GM12878 (cell line): ENCODE data around the gene ZDHHC14. TPM values are rescaled to one million over a fixed set of nuclear protein-coding genes. Genes with fewer than 3 reads are reported as not detected.

Source experiments
- ATAC-seq: fragments of 200-7000 bp; cut with Tn5 transposase; 3 replicates; pipeline ENCODE4 v1.9.1; 2020; ENCODE audit warnings: mild to moderate bottlenecking, moderate library complexity
- BruUV-seq: library from RNA; stranded (reverse); fragments of 400-500 nt; replicated peaks from 2 replicates; lab custom pipeline; 2021; lab: Mats Ljungman, UMichigan
- CTCF ChIA-PET: fragments of 300-600 bp; sonication (Branson Sonifier 250); formaldehyde crosslinking; extraction: SDS; loops from one replicate; lab custom pipeline; 2021; ENCODE audit warnings: inconsistent platforms; lab: Yijun Ruan, JAX
- POLR2A ChIA-PET: fragments of 350-600 bp; formaldehyde crosslinking; extraction: SDS; loops from one replicate; lab custom pipeline; 2021; ENCODE audit warnings: inconsistent platforms; lab: Charles Lee
- RAD21 ChIA-PET: fragments of 300-600 bp; sonication (Branson Sonifier 250); formaldehyde crosslinking; loops from one replicate; lab custom pipeline; 2023; ENCODE audit warnings: antibody characterized with exemption; ENCODE audit not compliant: unreplicated experiment; lab: Charles Lee
- SMC1A ChIA-PET: fragments of 300-600 bp; sonication (Branson Sonifier 250); formaldehyde crosslinking; loops from one replicate; lab custom pipeline; 2023; ENCODE audit not compliant: unreplicated experiment, uncharacterized antibody; lab: Charles Lee
- DNase-seq: peaks from one replicate; pipeline ENCODE4 v3.0.0-alpha.2; 2011; ENCODE audit warnings: low read depth, low spot score
- FAIRE-seq: peaks from 3 replicates; lab custom pipeline; 2011; peaks lifted over from hg19 to GRCh38; lab: Jason Lieb, UNC
- H2AFZ ChIP-seq: 2 replicates; pipeline ENCODE4 v1.6.0; 2011; ENCODE audit warnings: low read depth, low read length, control low read depth; ENCODE audit not compliant: control insufficient read depth
- H3K27ac ChIP-seq: 2 replicates; pipeline ENCODE4 v1.5.1; 2011; ENCODE audit warnings: control low read depth; ENCODE audit not compliant: control insufficient read depth, insufficient read depth
- H3K27me3 ChIP-seq, 2 experiments: replicated peaks in 1 of 2; 2 replicates each; pipeline versions ENCODE4 v1.6.0 to v1.6.1; 2011; ENCODE audit warnings: low read length in 1 of 2; ENCODE audit not compliant: control insufficient read depth in 2 of 2, insufficient read depth in 2 of 2
- H3K36me3 ChIP-seq, 2 experiments: 2 replicates each; pipeline ENCODE4 v1.5.1; 2011; ENCODE audit warnings: low read length in 1 of 2; ENCODE audit not compliant: control insufficient read depth in 2 of 2, insufficient read depth in 2 of 2
- H3K4me1 ChIP-seq: 2 replicates; pipeline ENCODE4 v1.6.1; 2011; ENCODE audit warnings: mild to moderate bottlenecking, low read length, moderate library complexity, mixed read lengths; ENCODE audit not compliant: control insufficient read depth, insufficient read depth
- H3K4me2 ChIP-seq: 2 replicates; pipeline ENCODE4 v1.6.0; 2011; ENCODE audit warnings: control low read depth; ENCODE audit not compliant: control insufficient read depth, insufficient read depth
- H3K4me3 ChIP-seq: fragments of 200-600 bp; sonication (generic); 2 replicates; pipeline ENCODE4 v1.5.1; 2016
- H3K79me2 ChIP-seq: 2 replicates; pipeline ENCODE4 v1.6.0; 2011; ENCODE audit warnings: low read length; ENCODE audit not compliant: control insufficient read depth, insufficient read depth
- H3K9ac ChIP-seq: 2 replicates; pipeline ENCODE4 v1.8.0; 2011; ENCODE audit warnings: low read length, control low read depth, mixed read lengths; ENCODE audit not compliant: control insufficient read depth, insufficient read depth
- H3K9me3 ChIP-seq: replicated peaks from 3 replicates; pipeline ENCODE4 v1.5.1; 2011; ENCODE audit warnings: mild to moderate bottlenecking, low read length; ENCODE audit not compliant: control insufficient read depth, insufficient read depth
- H4K20me1 ChIP-seq: 2 replicates; pipeline ENCODE4 v1.6.0; 2011; ENCODE audit not compliant: control insufficient read depth, insufficient read depth
- CBFB ChIP-seq: IDR thresholded peaks from 2 replicates; pipeline ENCODE4 v1.6.1; 2016; ENCODE audit warnings: antibody characterized with exemption, low read depth
- CBX5 ChIP-seq: sonication (generic); IDR thresholded peaks from 2 replicates; pipeline ENCODE4 v1.6.1; 2016; ENCODE audit warnings: low read depth, moderate library complexity, mild to moderate bottlenecking, inconsistent platforms
- CREM ChIP-seq: IDR thresholded peaks from 2 replicates; pipeline ENCODE4 v1.6.1; 2014; ENCODE audit warnings: antibody characterized with exemption, low read depth
- E2F4 ChIP-seq: IDR thresholded peaks from 2 replicates; pipeline ENCODE4 v1.6.1; 2012; ENCODE audit warnings: low read depth, low read length, improper control_type of control experiment
- ELK1 ChIP-seq: IDR thresholded peaks from 2 replicates; pipeline ENCODE4 v1.6.1; 2012; ENCODE audit warnings: low read depth, low read length, improper control_type of control experiment
- ESRRA ChIP-seq: IDR thresholded peaks from 2 replicates; pipeline ENCODE4 v1.6.1; 2012; ENCODE audit warnings: mild to moderate bottlenecking, low read length, improper control_type of control experiment
- FOXK2 ChIP-seq: fragments of 450-650 bp; IDR thresholded peaks from 2 replicates; pipeline ENCODE4 v1.6.1; 2017; ENCODE audit warnings: mild to moderate bottlenecking, moderate library complexity
- FOXM1 ChIP-seq: IDR thresholded peaks from 2 replicates; pipeline ENCODE4 v1.6.1; 2012; ENCODE audit warnings: low read depth, mild to moderate bottlenecking, inconsistent platforms, low read length, moderate library complexity
- IRF5 ChIP-seq: fragments of 450-650 bp; IDR thresholded peaks from 2 replicates; pipeline ENCODE4 v1.6.1; 2017; ENCODE audit warnings: borderline replicate concordance
- NFXL1 ChIP-seq: fragments of 450-650 bp; IDR thresholded peaks from 2 replicates; pipeline ENCODE4 v1.6.1; 2017; ENCODE audit warnings: antibody characterized with exemption, mild to moderate bottlenecking, borderline replicate concordance
- NR2C1 ChIP-seq: fragments of 450-650 bp; IDR thresholded peaks from 2 replicates; pipeline ENCODE4 v1.6.1; 2017; ENCODE audit warnings: antibody characterized with exemption, mild to moderate bottlenecking, moderate library complexity
- RB1 ChIP-seq: fragments of 450-650 bp; formaldehyde crosslinking; IDR thresholded peaks from 2 replicates; pipeline ENCODE4 v1.6.1; 2017; ENCODE audit warnings: mild to moderate bottlenecking, borderline replicate concordance
- RUNX3 ChIP-seq: IDR thresholded peaks from 2 replicates; pipeline ENCODE4 v1.6.1; 2012; ENCODE audit warnings: low read length, inconsistent platforms
- SP1 ChIP-seq: IDR thresholded peaks from one replicate; pipeline ENCODE4 v1.6.1; 2011; ENCODE audit warnings: low read depth, low read length
- STAT3 ChIP-seq: IDR thresholded peaks from 2 replicates; pipeline ENCODE4 v1.6.1; 2011; ENCODE audit warnings: low read depth, low read length, improper control_type of control experiment
- TCF3 ChIP-seq: IDR thresholded peaks from 2 replicates; pipeline ENCODE4 v1.6.1; 2012; ENCODE audit warnings: low read depth, mild to moderate bottlenecking, low read length, borderline replicate concordance; ENCODE audit not compliant: insufficient read depth
- YBX1 ChIP-seq: fragments of 450-650 bp; IDR thresholded peaks from 2 replicates; pipeline ENCODE4 v1.6.1; 2016; ENCODE audit warnings: antibody characterized with exemption
- ZBTB33 ChIP-seq: fragments of 450-650 bp; IDR thresholded peaks from 2 replicates; pipeline ENCODE4 v1.6.1; 2017; ENCODE audit warnings: mild to moderate bottlenecking
- WGBS: methylation state at CpG from one replicate; pipeline ENCODE4 v1.1.6; 2016; ENCODE audit warnings: low lambda C conversion rate; ENCODE audit not compliant: insufficient replicate concordance, insufficient coverage; ENCODE audit errors: missing lambda C conversion rate; 5-methylcytosine and 5-hydroxymethylcytosine counted together
- in situ Hi-C: fragments of 300-500 bp; cut with MboI; formaldehyde crosslinking; loops from 9 replicates; pipeline ENCODE4 v1.14.3; 2018; ENCODE audit warnings: mixed read lengths
- intact Hi-C: fragments of 100-400 bp; cut with micrococcal nuclease; formaldehyde crosslinking; loops from one replicate; pipeline ENCODE4 v1.14.2; 2022; ENCODE audit not compliant: unreplicated experiment
- polyA plus RNA-seq, 11 experiments: library from polyadenylated mRNA; depleted of rRNA in 4 of 11; unstranded in 6 of 11; stranded (reverse) in 5 of 11; fragments of >200 nt; fragmentation: Nextera tagmentation in 4 of 11; fragmentation: Illumina TruSeq in 1 of 11; extraction: Ambion mirVana in 4 of 11; extraction: Trizol in 1 of 11; gene quantifications; 1 replicate in 1 of 11; 2 replicates in 10 of 11; pipeline versions ENCODE4 v1.2.1 to v1.2.3, GENCODE V29; 2011 to 2016; ENCODE audit warnings: inconsistent platforms in 2 of 11, missing spikeins in 2 of 11, low read depth in 1 of 11
- total RNA-seq, 4 experiments: library from RNA; depleted of rRNA in 3 of 4; stranded (reverse); fragments of >200 nt in 3 of 4; fragmentation: Illumina TruSeq in 1 of 4; extraction: Trizol in 1 of 4; gene quantifications; 2 replicates each; pipeline versions ENCODE4 v1.2.1 to v1.2.3, GENCODE V29; 2013 to 2021

The ZDHHC14 gene
- total and polyA plus RNA-seq, 10 of the 15 experiments (the other 5 are each of a cell fraction or from before 2014, with no cell fraction given), result 0.15 to 16.0 (median 0.76) TPM; not detected in 1

GRCh38 chr6:157655139-157655538 lies 274.1 kb downstream of the ZDHHC14 start:
- SMC1A ChIA-PET, result no interaction called here
- Histone ChIP-seq H3K4me3 (no peak overlapping the region), H4K20me1 (no peaks in the 10 kb centered on the region), H3K9ac (no peak overlapping the region), H3K27me3 (no peaks in the 10 kb centered on the region)
- TF ChIP-seq NFXL1 (no peak), CBFB (no peak), STAT3 (no peak), TCF3 (no peak), FOXM1 (no peak), NR2C1 (no peak), RB1 (no peak), ZBTB33 (no peak), IRF5 (no peak), E2F4 (no peak), FOXK2 (no peak), CBX5 (no peak), SP1 (no peak), ESRRA (no peak), ELK1 (no peak), CREM (no peak), YBX1 (no peak), RUNX3 (no peak)
- TF ChIP-seq, all 136 proteins: peak for 0
- ChIA-PET CTCF (interaction anchor here (0.6 kb wide), 1 partner anchor 663 kb away, joined by 3 read pairs; no protein-coding TSS in a partner anchor), POLR2A (no interaction called here), RAD21 (no interaction called here)
- BruUV-seq, result no TSS peak
- no peak for ATAC-seq
- FAIRE-seq, result no peak
- no peak for DNase-seq
- 68% methylated on average over 8 of the region's 8 CpGs for WGBS
- no peaks in the 10 kb centered on the region for H3K4me1 ChIP-seq
- no peak overlapping the region for H2AFZ ChIP-seq
- in situ Hi-C loops (no loop called here), intact Hi-C loops (no loop called here)
- no peaks in the 10 kb centered on the region for H3K9me3 ChIP-seq
- peaks cover 0 to 3% of the 10 kb centered on the region in 2 experiments; a peak in 2 of 4 replicates for H3K36me3 ChIP-seq
- H3K4me2 ChIP-seq, result no peak overlapping the region
- no peaks in the 10 kb centered on the region for H3K79me2 ChIP-seq
- no peak overlapping the region for H3K27ac ChIP-seq
